ENCODE data around the gene MUS81.
"Not testable (repeated sequence)": the region's sequence is repeated elsewhere in the genome, so short reads cannot be mapped to it uniquely, and the experiment has no call there.

The MUS81 gene

DNA sequence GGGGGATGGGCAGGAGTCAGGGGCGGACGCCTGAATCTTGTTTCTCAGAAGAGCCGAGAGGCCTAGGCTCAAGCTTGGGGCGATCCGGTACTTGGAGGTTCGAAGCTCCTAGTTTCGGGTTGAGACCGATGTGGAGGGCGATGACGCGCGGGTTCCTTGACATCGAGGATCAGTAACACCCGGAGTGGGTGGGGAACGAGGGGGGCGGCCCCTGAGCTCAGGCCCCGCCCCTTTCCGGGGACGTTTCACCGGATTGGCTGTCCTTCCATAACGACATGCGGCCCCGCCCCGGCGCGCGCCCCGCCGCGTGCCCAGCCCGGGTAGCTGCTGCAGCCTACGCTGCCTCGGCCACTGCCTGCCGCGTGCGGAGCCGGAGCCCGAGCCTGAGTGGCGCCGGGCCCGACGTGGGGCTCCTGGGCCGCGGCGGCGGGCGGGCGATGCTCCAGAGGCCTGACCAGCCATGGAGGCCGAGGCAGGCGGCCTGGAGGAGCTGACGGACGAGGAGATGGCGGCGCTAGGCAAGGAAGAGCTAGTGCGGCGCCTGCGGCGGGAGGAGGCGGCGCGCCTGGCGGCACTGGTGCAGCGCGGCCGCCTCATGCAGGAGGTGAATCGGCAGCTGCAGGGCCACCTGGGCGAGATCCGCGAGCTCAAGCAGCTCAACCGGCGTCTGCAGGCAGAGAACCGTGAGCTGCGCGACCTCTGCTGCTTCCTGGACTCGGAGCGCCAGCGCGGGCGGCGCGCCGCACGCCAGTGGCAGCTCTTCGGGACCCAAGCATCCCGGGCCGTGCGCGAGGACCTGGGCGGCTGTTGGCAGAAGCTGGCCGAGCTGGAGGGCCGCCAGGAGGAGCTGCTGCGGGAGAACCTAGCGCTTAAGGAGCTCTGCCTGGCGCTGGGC is 30.3 kb downstream of the MUS81 start, which contains the start of gene CCDC85B:
Gene CCDC85B (plus strand): TSS at position 350 of the 895 bp plus-strand sequence. CDS start 111 bp downstream, at position 461.
- peak; percentile 92 for DNase-seq (ENCODE audit: low spot score)

DNA sequence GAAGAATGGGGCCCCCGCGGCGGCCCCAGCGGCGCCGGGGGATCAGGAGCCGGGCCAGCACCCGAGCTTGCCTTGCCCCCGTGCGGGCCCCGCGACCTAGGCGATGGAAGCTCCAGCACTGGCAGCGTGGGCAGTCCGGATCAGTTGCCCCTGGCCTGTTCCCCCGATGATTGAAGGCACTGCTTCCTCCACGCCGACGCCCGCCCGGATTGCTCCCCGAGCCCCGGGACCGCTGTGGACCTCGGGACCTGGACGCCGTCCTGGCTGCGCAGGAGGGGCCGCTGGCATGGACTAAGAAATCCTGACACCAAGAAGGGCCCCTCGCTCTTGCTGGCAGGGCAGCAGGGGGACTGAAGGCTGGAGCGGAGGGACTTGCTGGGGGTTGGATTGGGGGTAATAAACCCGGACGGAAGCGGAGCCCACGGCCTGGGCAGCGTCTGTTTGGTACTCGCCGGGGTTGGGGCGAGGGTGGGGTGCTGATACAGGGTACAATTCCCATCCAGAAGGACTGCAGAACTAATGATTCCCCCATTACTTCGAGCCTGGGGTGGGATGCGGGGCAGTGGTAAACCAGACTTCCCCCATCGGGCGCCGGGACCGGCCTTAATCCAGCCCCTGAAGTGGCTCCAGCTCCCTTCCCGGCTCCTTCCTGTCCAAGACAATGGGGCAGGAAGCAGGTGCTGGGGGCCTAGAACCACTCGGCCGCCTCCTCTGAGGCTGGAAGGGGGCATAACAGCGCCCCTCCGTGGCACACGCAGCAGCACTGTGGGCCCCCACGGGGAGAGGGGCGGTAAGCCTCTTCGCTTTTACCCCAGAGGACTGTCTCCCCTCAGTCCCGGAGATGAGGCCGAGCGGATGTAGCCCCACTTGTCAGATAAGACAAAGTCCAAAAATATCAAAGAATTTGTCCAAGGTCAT is 31.2 kb downstream of the MUS81 start:
- no peak for DNase-seq (ENCODE audit: low spot score)

- DNase-seq (ENCODE audit: low spot score), result not testable (repeated sequence)
Observed at GRCh38 chr11:65892137-65892540, 31.9 kb downstream of the MUS81 start.

GRCh38 chr11:65892661-65893317 is 32.6 kb downstream of the MUS81 start:
- DNase-seq (ENCODE audit: low spot score), result no peak

DNA sequence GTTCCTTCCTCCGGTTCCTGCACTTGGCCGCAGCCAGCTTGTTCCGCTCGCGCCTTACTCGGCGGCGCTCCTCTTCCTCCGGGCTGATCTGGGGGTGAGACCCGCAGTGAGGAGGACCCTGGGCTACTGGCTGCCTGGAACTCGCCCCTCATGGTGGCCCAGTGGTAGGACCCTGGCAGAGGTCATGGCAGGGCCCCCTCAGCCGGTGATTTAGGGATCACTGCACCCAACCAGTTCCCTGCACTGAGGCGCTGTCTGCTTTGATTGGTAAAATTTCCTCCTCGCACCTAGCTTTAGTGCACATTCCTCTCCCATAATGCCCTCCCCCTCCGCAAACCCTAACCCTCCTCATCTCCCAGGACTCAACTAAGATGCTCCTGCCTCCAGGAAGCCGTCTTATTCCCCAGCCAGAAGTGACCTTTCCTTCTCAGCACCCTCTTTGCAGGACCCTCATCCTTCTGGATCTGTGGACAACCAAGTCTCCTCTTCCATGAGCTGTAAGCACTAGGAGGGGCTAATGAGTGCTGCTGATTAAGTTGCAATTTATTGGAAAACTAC is 33.9 kb downstream of the MUS81 start:
- DNase-seq (ENCODE audit: low spot score), result no peak

- DNase-seq (ENCODE audit: low spot score), result no peak
Observed at GRCh38 chr11:65895482-65895981, 35.3 kb downstream of the MUS81 start.

GRCh38 chr11:65896034-65896999 is 36.1 kb downstream of the MUS81 start:
- DNase-seq (ENCODE audit: low spot score), result no peak

- no peak for DNase-seq (ENCODE audit: low spot score)
Observed at GRCh38 chr11:65897020-65897471, 36.8 kb downstream of the MUS81 start.

GRCh38 chr11:65898656-65899355 is 38.6 kb downstream of the MUS81 start:
- DNase-seq (ENCODE audit: low spot score), result no peak

DNA sequence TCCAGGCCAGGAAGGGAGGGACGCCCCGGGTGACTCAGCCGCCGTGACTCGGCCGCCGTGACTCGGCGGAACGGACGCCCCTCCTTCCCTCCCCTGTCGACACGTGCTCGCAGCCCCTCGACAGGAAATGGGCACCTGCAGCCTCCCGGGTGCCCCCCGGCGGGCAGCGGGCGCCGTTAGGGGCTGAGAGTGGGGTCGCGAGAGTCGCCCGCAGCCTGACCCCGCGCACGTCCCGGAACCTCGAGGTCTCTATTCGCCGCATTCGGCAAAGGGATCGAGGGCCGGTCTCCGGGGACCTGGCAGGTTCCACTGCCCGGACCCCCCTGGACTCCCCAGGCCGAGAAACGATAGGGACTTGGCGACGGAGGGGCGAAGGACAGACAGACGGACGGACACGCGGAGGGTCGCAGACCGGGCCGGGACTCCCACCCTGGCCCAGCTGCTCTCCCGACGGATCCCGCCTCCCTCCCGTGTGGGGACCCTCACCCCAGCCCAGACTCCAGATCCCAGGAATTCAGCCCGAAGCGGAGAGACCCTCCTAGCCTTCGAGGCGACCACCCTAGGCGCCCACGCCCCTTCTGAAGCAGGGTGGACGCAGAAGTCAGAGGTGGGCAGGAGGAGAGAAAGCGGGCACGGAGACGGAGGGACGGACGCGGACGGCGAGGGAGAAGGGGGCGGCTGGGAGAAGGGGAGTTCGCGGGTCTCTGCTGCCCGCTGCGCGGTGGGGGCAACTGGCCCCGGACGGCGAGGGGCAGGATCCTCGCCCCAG is 39.3 kb downstream of the MUS81 start:
- no peak for DNase-seq (ENCODE audit: low spot score)

DNA sequence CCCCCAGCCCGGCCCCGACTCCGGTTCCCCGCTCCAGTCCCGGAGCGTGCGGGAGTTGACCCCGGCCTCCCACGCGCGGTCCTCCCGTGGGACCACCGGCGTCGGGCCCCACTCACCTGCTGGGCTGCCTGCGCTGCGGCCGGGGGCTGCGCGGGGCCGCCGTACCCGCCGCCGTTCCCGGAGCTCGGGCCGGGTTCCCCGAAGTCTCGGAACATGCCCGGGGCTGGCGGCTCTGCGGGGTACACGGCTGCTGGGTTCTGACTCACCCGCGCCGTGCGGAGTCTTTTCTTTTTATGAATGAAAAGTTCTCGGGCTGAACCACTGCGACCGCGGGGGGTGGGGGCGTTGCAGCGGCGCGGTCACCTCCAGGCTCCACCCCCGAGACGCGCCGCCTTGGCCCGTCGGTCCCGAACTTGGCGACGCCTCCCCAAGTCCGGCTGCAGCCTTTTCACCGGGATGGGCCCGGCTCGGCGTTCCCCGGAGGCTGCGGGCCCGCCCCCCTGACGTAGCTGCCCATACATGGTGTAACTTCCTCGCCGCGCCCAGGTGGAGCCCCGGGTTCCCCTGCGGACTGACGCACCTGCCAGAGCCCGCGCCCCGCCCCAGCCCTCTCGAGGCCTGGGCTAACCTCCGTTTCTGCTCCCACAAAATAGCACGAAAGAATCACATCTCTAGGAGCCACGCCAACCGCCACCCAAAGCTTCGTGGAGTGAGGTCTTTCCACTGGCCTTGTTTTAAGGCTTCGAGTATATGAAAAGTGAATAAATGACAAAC is 40.1 kb downstream of the MUS81 start, which contains the start of gene FOSL1:
Gene FOSL1 (minus strand): TSS at position 264 of the 774 bp plus-strand sequence. CDS start 49 bp downstream, at position 215.
- no peak for DNase-seq (ENCODE audit: low spot score)

DNA sequence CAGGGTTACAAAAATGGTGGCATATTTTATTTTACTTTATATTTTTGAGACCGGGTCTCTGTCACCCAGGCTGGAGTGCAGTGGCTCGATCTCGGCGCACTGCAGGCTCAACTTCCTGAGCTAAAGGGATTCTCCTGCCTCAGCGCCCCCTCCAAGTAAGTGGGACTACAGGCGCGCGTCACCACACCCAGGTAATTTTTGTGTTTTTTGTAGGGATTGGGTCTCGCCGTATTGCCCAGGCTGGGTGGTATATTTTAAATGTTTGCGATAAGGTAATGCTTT is 40.6 kb downstream of the MUS81 start:
- DNase-seq (ENCODE audit: low spot score), result no peak

GRCh38 chr11:65903068-65903481 is 42.8 kb downstream of the MUS81 start:
- no peak for DNase-seq (ENCODE audit: low spot score)

GRCh38 chr11:65903715-65904114 is 43.5 kb downstream of the MUS81 start:
- no peak for DNase-seq (ENCODE audit: low spot score)

GRCh38 chr11:65906602-65907001 is 46.4 kb downstream of the MUS81 start:
- no peak for DNase-seq (ENCODE audit: low spot score)

GRCh38 chr11:65907878-65908277 is 47.6 kb downstream of the MUS81 start:
- DNase-seq (ENCODE audit: low spot score), result no peak

- DNase-seq (ENCODE audit: low spot score), result peak; percentile 52
Observed at GRCh38 chr11:65911682-65912568, 51.7 kb downstream of the MUS81 start.
